GM21367 (cell line): ENCODE data around the gene RASSF5.
"Not testable (repeated sequence)": the region's sequence is repeated elsewhere in the genome, so short reads cannot be mapped to it uniquely, and the experiment has no call there.

Source experiments
- ATAC-seq: cut with Tn5 transposase; IDR thresholded peaks from one replicate; pipeline ENCODE4 v1.9.1; 2021; ENCODE audit not compliant: unreplicated experiment

The RASSF5 gene

DNA sequence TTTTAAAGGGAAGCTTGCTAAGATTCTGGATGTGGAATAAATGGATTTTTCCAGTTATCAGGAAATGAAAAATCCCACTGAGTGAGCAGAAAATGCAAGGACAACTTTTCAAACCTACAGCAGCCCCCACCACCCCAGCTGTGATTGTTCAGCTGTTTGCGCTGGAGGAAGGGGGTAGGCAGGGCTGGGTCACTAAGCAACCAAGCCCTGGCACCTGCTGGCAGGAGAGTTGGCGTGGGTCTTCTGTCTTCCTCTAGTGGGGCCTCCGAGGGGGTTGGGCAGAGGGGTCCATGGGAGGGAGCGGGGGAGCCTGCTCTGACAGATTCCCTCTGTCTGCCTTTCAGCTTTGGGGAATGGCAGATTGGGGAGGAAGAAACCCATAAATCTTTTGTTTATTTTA lies 59.7 kb downstream of the RASSF5 start:
- no peak for ATAC-seq

DNA sequence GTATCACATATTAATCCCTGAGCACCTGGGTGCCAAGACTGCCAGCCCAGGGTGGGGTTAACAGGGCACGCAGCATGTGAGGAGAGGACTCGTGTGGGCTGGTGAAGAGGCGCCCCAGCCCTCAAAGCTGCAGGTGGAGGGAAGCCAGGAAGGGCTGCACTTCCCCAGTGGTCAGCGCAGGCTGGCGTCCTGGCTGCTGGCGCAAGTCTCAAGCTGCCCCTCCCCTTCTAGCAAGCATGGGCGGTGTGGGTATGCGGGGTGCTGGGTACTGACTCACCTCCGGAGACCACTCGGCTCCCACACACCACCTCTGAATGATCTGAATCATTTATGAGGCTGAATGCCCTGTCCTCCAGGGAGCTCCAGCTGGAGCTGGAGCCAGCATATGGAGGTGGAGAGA lies 60.9 kb downstream of the RASSF5 start:
- ATAC-seq = no peak

DNA sequence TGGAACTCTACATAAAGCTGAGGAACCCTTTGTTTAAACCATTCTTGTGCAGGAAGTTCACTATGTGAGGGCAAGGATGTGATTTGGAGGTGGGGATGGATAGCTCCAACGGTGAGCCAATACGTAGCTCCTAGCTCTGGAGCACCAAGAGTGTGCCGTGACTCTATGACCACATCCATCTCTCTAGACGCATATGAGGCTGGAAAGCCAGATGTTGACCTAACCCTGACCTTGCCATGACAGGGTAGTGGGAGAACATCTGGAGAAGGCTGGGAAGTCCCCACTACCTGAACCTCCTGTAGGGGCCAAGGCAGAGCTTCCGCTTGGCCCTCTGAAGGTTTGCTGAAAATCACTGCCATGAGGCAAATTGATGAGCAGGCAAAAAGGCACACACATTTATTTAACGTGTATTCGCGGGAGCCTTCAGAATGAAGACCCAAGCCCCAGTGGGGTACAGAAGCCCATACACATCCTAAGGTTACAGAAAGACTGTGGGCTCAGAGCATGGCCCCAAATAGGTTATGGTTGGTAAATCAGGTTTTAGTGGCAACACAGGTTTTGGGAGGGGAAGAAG lies 61.5 kb downstream of the RASSF5 start:
- ATAC-seq = no peak

DNA sequence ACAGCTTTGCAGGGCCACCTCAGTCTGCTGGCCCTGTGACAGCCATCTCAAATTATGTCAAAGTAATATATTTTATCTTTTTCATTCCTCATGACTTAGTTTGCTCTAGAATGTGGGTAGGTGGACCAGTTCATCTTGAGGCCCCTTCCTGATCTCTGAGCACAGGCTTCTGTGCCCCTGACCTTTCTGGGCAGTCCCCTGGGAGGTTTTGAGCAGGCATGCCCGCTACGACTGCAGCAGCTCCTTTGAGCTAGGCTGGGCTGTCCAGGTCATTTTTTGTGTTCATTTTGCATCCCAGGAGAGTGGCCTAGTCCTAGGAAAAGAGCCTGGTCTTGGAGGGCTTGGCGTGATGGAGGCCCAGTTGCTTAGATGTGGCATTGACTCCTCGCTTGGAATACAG lies 62.2 kb downstream of the RASSF5 start:
- no peak for ATAC-seq

DNA sequence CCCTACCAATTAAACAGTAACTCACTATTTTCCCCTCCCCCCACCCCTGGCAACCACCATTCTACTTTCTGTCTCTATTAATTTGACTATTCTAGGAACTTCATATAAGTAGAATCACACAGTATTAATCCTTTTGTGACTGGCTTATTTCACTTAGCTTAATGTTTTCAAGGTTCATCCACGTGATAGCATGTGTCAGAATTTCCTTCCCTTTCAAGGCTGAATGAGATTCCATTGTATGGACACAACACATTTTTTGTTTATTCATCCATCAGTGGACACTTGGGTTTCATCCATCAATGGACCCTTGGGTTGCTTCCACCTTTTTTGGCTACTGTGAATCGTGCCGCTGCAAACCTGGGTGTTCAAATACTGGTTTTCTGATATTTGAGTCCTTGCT lies 63.2 kb downstream of the RASSF5 start:
- no peak for ATAC-seq

DNA sequence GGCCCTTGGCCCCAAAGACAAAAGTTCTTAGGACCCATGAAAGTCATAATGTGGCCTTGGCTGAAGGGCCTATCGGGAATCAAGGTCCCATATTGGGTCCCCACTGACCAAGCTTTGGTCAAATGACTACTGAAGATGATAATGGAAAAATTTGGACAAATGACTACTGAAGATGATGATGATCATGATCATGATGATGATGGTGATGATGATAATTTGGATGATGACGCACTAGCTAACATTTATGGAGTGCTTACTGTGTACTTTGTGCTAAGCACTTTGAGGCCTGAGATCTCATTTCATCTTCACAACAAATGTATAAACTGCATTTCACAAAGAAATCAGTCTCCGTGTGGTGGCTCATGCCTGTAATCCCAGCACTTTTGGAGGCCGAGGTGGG lies 65.5 kb downstream of the RASSF5 start:
- ATAC-seq = no peak

DNA sequence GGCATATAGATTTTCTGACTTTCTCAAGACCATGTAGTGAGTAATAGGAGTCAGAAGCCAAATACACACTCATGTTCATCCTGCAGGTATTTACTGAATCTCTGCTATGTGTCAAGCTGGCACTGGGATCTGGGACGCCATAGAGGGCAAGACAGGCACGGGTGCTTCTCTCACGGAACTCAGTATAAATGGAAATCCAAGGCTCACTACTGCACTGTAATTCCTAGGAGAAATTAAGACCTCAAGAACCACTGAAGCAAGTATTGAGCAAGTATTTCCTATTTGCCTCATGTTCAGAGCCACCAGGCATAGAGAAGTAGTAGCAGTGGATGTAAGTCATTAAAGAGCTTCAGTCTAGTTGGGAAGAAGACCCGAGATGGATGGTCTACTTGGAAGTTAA lies 66.0 kb downstream of the RASSF5 start:
- no peak for ATAC-seq

DNA sequence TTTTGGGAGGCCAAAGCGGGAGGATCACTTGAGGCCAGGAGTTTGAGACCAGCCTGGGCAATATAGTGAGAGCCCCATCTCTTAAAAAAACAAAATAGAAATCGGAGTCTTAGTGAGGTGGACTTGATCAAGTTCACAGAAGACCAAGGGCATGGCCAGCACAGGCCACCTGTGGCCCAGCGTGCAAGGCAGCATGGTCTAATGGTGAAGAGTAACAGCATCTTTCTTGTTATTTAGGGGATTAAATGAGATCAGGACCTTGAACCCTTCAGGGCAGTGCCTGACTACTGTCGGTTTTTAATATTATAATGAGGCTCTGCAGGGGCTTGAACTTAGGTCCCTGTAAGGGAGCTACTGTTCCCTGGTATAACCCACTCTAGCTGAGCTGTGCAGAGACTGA lies 66.4 kb downstream of the RASSF5 start:
- ATAC-seq = no peak

DNA sequence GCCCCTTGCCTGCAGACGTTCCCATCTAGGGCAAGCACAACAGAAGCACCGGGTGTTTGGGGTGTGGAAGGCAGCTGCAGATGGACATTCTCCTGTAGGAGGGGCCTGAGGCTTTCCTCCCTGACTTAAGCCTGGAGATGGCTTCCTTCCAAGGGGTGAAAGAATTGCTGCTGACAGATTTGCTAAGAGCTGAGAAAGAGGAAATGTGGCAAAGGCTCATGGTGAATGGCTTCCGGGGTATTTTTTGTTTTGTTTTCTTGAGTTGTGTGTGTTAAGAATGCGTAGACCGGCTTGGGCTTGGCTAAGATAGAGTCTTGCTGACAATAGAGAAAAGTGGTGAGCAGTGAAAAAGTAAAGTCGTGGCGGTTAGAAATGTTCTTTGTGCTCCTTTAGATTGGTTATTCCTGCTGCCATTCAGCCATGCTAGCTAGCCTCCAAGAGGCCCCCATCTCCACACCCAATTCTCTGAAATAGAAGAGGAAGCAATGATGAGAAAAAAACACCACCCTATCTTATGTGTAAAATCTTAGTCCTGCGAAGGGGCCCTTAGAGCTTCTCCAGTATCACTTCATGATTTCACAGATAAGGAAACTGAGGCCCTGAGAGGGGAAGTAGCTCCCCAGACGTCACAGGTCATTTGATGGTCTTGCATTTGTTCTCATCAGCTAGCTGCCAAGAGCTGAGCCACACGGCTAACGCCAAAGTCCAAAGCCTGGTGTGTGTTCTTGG lies 68.0 kb downstream of the RASSF5 start:
- no peak for ATAC-seq

DNA sequence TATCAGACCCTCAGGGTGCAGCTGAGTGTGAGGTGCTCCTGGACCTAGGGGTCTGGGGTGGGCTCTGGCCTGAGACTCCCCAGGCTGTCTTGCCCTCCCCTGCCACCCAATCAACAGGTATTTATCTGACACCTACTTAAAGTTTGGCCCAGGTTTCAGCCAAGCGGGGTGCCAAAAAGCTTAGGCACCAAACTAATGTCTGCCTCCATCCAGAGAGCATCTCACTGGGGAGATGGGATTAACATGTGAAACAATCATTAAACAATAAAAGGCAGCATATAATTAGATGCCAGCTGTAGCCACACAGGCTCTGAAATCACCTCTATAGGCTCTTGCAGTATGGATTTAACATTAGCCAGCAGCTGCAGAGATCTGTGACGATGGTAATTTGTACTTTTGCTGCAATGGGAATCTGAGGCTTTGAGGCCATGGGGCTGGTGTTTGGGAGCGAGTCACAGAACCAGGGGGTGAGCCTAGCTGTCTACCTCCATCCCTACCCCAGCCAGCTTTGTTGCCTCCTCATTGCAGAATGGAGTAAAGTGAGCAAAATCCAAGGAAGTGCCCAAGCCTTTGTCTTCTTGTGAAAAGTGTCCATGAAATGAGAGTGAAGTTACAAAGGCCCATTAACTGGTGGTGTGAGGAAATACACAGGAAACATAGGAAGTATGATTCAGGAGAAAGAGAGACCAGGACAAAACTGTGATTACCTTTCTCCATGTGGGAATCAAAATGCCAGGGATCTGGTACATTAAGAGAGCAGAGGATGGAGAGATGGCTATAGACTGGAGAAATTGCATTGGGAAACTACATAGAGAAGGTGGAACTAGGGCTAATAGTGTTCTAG lies 68.8 kb downstream of the RASSF5 start:
- no peak for ATAC-seq

DNA sequence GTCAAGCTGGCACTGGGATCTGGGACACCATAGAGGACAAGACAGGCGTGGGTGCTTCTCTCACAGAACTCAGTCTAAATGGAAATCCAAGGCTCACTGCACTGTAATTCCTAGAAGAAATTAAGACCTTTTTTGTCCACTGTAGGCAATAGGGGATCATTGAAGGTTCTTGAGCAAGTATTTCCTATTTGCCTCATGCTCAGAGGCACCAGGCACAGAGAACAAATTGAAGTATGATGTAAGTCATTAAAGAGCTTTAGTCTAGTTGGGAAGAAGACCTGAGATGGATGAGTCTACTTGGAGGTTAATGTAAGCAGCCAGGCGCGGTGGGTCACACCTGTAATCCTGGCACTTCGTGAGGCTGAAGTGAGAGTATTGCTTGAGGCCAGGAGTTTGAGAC lies 70.3 kb downstream of the RASSF5 start:
- no peak for ATAC-seq

DNA sequence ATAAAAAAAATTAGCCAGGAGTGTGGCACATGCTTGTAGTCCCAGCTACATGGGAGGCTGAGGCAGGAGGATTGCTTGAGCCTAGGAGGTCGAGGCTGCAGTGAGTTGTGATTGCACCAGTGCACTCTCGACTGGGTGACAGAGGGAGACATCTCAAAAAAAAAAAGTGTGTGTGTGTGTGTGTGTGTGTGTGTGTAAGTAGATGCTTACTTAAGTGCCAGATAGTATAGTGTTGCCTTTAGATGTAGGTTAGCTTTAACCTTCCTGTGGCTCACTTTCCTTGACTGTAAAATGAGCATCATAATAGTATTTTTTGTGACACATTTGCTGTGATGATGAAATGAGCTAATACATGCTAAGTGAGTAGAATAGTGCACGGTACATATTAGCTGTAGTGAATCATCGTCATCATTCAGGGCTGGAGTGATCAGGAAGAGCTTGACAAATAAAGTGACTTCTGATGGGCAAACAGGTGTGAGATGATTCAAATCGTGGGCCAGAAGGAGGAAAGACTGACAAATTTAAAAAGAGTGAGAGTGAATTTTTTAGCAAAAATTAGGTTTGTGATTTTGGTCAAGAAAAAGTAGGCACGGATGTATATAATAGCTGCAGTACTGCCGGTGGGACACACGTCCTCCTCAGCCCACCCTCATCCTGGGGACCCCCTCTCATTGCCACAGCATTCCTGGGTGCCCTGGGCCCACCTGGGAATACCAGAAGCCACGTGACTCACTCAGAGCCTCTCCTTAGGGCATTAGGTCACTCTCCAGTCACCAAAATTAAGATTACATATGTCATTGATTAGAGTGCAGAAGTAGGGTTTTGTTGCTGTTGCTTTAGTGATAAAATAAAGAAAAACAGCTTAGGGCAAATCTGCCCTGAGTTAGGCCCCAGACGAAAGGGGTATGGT lies 71.0 kb downstream of the RASSF5 start:
- no peak for ATAC-seq

DNA sequence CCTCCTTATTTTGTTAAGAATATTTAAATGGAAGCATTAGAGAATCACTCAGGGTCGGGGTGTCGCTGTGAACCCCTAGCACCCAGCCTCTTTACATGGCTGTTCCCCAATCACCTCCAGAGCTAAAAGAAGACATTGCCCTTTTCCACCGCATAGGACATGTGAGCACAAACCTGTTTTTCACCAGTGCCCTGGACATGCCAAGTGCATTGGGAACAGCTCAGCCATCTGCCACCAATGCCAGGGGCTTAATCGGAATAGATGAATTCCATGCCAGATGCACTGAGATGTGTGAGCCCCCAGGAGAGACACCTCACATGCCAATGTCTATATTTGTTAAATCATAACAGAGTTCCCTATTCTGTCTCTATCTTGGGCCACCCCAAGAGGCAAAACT lies 71.6 kb downstream of the RASSF5 start:
- no peak for ATAC-seq

DNA sequence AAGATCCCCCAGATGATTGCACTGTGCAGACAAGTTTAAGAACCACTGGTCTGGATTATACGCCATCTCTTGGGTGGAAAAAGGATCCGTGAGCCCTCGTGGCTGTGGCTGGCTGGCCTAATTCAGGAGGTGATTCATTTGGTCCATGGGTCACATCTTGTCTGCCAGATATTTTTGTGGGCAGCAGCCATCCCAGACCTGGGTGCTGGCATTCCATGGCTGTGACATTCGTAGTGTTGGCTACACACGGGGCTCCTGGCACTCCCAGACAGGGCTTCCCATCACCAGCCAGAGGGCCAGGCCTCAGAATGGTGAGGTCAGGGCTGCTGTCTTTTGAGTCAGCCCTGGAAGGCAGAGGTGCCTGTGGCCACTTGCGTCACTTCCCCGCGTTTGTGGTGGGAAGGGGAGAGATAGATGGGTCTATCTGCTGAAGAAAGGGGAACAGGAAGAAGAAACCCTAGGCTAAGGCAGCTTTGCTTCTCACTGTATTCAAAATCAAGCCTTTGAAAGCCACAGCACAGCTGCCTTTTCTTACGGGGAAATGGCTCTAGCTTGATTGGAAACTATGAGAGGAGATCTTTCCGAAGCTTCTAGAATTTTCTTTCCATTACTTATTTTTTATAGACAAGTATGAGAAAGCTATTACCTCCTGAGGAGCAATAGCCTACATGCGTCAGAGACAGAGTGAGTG lies 72.6 kb downstream of the RASSF5 start:
- peak; percentile 79 for ATAC-seq

DNA sequence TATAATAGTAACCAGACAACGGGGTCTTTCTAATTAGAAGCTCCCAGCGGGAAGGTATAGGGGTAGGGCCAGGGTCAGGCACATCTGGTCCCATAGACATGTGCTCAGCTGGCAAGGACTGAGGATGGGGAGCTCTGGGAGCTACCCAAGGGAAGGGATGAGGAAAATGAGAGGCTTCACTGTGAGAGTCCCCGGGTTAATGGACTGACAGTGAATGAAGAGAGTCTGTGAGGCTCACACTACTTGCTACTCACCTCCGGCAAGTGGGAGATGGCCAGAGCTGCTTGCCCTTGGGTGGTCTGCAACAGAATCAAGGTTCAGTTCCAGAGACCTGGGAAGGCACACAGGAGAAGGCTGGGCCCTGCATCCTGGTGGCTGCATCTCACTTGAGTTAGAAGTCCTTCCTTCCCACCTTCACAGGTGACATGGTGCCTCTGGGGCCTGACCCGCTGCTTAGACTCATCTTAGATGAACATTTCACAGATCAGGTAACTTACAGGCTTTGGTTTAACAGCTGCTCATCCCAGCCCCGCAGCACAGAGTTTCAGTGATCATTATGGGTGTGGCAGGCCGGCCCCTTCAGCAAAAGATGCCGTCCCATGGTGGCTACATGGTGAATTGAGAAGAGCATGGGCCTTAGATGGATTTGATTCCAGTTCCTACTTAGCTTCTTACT lies 73.2 kb downstream of the RASSF5 start:
- no peak for ATAC-seq

DNA sequence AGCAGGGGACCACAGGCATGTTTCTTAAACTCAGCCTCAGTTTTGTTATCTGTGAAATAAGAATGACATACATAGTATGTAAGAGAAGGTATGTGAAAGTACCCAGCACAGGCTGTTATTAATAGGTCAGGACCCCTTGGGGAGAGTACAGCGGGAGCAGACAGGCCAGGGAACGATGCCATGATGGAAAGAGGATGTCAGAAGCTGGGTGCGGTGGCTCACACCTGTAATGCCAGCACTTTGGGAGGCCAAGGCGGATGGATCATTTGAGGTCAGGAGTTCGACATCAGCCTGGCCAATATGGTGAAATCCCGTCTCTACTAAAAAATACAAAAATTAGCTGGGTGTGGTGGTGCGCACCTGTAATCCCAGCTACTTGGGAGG lies 73.8 kb downstream of the RASSF5 start:
- ATAC-seq = not testable (repeated sequence)

DNA sequence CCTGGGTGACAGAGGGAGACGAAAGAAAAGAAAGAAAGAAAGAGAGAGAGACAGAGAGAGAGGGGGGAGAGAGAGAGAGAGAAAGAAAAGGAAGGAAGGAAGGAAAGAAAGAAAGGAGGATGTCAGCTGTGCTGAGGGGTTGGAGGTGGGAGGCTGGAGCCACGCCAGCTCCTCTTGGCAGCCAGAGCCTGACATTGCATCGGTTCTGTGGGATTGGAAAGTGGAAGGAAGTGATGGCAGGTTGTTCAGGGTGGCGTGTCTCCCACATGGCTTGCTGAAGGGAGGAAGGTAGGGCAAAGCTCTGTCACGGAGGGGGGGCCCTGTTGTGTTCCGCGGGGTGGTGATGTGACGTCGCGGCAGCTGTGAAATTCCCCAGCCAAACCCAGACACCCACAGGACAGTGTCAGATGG lies 74.2 kb downstream of the RASSF5 start:
- no peak for ATAC-seq

DNA sequence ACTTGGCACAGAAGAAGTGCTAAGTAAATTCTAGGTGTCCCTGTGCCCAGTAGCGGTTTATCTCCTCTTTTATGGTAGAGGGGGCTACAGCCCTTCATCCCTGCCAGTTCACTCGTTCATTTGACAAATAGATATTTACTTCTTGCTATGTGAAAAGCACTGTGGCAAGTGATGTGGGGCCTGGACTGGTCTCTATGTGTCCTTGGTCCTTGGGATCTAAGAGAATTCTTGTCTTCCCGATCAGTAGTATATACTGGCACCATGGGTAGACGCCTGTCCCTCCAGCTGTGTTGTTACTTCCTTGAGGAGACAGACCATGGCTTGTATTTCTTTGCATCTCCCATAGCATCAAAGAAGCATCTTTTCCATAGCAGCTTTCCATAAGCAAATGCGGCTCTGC lies 75.2 kb downstream of the RASSF5 start:
- ATAC-seq = no peak

DNA sequence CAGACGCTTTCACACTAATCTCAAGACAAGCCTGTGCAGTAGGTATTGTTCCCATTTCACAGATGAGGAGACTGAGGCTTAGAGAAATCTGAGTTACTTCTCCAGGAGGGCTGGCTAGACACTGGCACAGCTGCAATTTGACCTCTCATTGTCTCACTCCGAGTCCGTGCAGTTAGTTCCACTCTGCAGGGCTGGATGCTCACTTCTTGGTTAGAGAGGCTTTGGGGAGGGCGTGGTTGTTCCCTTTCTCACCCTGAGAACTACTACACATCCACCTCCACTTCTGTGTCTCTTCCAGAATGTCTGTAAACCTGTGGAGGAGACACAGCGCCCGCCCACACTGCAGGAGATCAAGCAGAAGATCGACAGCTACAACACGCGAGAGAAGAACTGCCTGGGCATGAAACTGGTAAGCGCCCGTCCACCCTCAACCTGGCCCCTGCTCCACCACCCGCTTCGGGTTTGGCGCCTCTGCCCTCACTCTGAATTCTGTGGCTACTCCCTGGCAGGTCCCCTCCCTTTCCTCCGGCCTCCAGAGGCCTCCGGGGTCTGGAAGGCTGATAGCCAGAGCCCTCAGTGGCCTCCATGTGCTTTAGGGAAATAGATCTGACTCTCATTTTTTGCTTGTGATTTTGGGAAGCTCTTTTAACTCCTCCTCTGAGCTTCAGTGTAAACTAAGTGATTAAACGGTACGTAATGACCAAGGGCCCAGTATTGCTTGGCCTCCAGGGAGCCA lies 75.8 kb downstream of the RASSF5 start:
- no peak for ATAC-seq
